Stimulated activated naive CD4-positive, alpha-beta T cell (primary cell): ENCODE data around the gene PTPRD.

Experiments
- DNase-seq, 6 experiments: peaks; one replicate each; lab custom pipeline; 2025; lab: John Stamatoyannopoulos, UW

PTPRD gene

GRCh38 chr9:9752722-9753121 lies 860.1 kb downstream of the PTPRD start:
- DNase-seq = no peak

- DNase-seq = no peak
These were observed 860.8 kb downstream of the PTPRD start for GRCh38 chr9:9751996-9752395.

- DNase-seq = no peak
These were observed 862.1 kb downstream of the PTPRD start for GRCh38 chr9:9750719-9751118.

GRCh38 chr9:9749591-9749990 lies 863.2 kb downstream of the PTPRD start:
- no peak for DNase-seq

GRCh38 chr9:9747787-9748186 lies 865.0 kb downstream of the PTPRD start:
- no peak for DNase-seq

GRCh38 chr9:9746826-9747225 lies 866.0 kb downstream of the PTPRD start:
- no peak for DNase-seq

GRCh38 chr9:9743822-9744221 lies 869.0 kb downstream of the PTPRD start:
- DNase-seq = no peak

GRCh38 chr9:9730174-9730573 lies 882.6 kb downstream of the PTPRD start:
- DNase-seq = no peak

GRCh38 chr9:9729082-9729481 lies 883.7 kb downstream of the PTPRD start:
- DNase-seq = no peak

- DNase-seq = no peak
These were observed 893.3 kb downstream of the PTPRD start for GRCh38 chr9:9719373-9720112.

- DNase-seq = no peak
These were observed 894.1 kb downstream of the PTPRD start for GRCh38 chr9:9718691-9719090.

GRCh38 chr9:9679433-9679832 lies 933.4 kb downstream of the PTPRD start:
- no peak for DNase-seq

- no peak for DNase-seq
These were observed 938.3 kb downstream of the PTPRD start for GRCh38 chr9:9674461-9674860.

GRCh38 chr9:9670454-9670853 lies 942.3 kb downstream of the PTPRD start:
- DNase-seq = no peak

- no peak for DNase-seq
These were observed 967.8 kb downstream of the PTPRD start for GRCh38 chr9:9645006-9645405.

- DNase-seq = no peak
These were observed 981.5 kb downstream of the PTPRD start for GRCh38 chr9:9631284-9631683.

- no peak for DNase-seq
These were observed 987.6 kb downstream of the PTPRD start for GRCh38 chr9:9625248-9625647.

- no peak for DNase-seq
These were observed 989.3 kb downstream of the PTPRD start for GRCh38 chr9:9623506-9623905.

- no peak for DNase-seq
These were observed 991.4 kb downstream of the PTPRD start for GRCh38 chr9:9621355-9621940.

GRCh38 chr9:9620736-9621135 lies 992.1 kb downstream of the PTPRD start:
- DNase-seq = no peak

GRCh38 chr9:9615086-9615485 lies 997.7 kb downstream of the PTPRD start:
- no peak for DNase-seq

- DNase-seq = no peak
These were observed 998.2 kb downstream of the PTPRD start for GRCh38 chr9:9614607-9615006.

- DNase-seq = no peak
These were observed 1000.0 kb downstream of the PTPRD start for GRCh38 chr9:9612755-9613154.

GRCh38 chr9:9612270-9612669 lies 1000.5 kb downstream of the PTPRD start:
- peak in 1 of 6 experiments; percentile 8 for DNase-seq
